ENCODE data around the gene FKBP5.
"Not testable (repeated sequence)": the region's sequence is repeated elsewhere in the genome, so short reads cannot be mapped to it uniquely, and the experiment has no call there.

The FKBP5 gene

DNA sequence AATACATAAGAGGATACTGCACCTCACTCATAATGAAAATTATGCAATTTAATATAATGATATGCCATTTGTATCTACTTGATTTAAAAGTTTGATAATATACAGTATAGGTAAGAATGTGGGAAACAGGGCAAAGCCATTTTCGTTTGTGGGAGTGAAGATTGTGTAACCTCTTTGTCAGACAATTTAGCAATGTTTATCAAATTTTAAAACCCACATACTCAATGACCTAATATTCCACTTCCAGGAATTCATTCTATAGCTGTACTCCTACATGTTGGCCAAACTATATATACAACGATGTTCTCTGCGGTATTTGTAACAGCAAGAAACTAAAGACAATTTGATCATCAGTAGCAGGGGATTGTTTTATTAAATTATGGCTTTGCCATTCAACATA, 17.8 kb upstream of the FKBP5 start:
- H3K4me3 ChIP-seq (ENCODE audit: low read depth, low read length), result no peak overlapping the region
- peak; percentile 53 for DNase-seq (ENCODE audit: low read depth)
- TF ChIP-seq, protein P1, sequence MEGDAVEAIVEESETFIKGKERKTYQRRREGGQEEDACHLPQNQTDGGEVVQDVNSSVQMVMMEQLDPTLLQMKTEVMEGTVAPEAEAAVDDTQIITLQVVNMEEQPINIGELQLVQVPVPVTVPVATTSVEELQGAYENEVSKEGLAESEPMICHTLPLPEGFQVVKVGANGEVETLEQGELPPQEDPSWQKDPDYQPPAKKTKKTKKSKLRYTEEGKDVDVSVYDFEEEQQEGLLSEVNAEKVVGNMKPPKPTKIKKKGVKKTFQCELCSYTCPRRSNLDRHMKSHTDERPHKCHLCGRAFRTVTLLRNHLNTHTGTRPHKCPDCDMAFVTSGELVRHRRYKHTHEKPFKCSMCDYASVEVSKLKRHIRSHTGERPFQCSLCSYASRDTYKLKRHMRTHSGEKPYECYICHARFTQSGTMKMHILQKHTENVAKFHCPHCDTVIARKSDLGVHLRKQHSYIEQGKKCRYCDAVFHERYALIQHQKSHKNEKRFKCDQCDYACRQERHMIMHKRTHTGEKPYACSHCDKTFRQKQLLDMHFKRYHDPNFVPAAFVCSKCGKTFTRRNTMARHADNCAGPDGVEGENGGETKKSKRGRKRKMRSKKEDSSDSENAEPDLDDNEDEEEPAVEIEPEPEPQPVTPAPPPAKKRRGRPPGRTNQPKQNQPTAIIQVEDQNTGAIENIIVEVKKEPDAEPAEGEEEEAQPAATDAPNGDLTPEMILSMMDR (conservative IDR thresholded peaks at IDR 0.05; ENCODE audit: low read depth, low read length), result no peak

DNA sequence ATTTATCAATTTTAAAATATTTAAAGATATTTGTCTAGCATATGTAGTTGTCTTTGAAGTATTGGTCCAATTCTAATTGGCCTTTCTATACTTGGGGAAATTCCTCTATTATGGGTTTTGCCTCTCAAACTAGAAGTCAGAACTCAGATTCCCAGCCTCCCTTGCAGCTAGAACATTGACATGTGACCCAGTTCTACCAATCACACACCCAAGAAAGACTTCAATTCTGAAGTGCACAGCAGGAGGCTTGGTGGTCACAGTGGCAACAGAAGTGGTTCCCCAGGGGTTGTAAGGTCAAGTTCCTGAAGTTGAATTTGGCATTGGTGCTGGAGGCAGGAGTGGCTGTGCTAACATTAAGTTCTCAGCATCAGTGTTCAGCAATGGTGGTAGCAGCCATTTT, 14.8 kb upstream of the FKBP5 start:
- H3K4me3 ChIP-seq (ENCODE audit: low read depth, low read length), result no peak overlapping the region
- DNase-seq (ENCODE audit: low read depth), result no peak
- TF ChIP-seq, protein P1 (conservative IDR thresholded peaks at IDR 0.05; ENCODE audit: low read depth, low read length), result no peak

DNA sequence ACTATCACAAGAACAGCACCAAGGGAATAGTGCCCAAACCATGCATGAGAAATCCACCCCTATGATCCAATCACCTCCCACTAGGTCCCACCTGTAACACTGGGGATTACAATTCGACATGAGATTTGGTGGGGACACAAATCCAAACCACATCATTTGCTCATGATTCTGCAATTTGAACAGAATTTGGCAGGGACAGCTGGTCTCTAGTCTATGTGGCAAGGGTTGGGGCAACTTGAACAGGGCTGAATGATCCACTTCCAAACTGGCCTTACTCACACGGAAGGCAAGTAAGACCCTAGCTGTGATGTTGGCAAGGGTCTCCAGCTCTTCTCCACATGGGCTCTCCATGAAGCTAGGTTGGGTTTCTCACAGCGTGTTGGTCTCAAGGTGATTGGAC, 10.1 kb upstream of the FKBP5 start:
- no peak overlapping the region for H3K4me3 ChIP-seq (ENCODE audit: low read depth, low read length)
- TF ChIP-seq, protein P1 (conservative IDR thresholded peaks at IDR 0.05; ENCODE audit: low read depth, low read length), result no peak
- DNase-seq (ENCODE audit: low read depth), result no peak

DNA sequence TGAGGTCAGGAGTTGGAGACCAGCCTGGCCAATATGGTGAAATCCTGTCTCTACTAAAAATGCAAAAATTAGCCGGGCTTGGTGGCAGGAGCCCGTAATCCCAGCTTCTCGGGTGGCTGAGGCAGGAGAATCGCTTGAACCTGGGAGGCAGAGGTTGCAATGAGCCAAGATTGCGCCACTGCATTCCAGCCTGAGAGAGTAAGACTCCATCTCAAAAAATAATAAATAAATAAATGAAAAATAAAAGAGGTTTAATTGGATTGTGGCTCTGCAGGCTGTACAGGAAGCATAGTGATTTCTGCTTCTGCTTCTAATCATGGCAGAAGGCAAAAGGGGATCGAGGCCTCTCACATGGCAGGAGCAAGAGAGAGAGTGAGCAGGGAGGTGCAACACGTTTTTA, 9.7 kb upstream of the FKBP5 start:
- not testable (repeated sequence) for DNase-seq (ENCODE audit: low read depth); H3K4me3 ChIP-seq (ENCODE audit: low read depth, low read length)

DNA sequence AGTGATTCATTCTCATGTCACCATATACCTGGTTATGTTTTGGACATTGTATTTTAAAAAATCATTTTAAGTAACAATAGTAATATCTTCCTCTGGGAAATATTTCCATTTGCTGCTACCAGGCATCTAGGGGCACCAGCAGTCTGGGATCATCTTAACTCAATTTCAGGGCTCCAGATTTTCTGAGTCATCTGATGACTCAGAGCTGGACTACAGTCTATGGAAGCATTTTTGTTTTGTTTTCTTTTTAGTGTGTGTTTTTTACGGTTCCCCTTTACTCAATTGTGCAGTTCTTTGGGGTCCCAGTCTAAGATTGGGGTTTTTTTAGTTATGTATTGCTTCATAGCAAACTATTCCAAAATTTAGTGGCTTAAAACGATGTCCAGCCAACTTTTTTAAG, 5.7 kb upstream of the FKBP5 start:
- no peak overlapping the region for H3K4me3 ChIP-seq (ENCODE audit: low read depth, low read length)
- TF ChIP-seq, protein P1 (conservative IDR thresholded peaks at IDR 0.05; ENCODE audit: low read depth, low read length), result no peak
- peak; percentile 61 for DNase-seq (ENCODE audit: low read depth)

DNA sequence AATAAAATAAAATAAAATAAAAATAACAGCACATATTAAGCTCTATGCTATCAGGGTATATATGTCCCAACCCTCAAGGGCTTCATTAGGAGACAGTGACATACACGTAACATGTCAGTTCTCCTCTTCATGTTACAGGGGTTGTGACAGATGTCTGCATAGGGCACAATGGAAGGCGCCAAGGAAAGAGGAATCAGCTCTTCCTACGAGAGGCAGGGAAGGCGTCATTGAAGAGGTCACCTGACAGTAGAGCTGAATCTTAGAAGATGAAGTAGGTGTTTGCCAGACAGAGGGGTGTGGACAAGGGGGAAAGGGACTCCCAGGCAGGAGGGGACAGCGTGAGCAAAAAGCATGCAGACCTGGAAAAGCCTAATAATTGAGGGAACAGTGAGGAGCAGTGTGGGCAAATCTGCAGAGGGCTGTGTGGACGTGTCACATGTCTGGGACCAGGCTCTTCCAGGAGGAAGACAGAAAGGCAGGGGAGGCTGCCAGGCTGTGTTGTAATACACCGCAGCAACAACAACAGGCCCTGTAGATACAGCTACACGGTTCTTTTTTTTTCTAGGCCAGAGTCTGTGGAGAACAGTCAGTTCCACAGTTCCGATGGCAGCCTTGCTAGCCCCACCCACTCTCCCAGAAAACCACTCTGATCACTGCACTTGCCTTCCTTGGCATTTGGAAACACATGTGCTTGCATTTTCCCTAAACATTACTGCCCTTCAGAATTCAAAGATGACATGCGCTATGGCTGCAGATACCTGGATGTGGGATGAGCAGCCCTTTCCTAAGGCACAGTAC, 2.5 kb upstream of the FKBP5 start:
- DNase-seq (ENCODE audit: low read depth), result peak; percentile 91
- no peak overlapping the region for H3K4me3 ChIP-seq (ENCODE audit: low read depth, low read length)
- TF ChIP-seq, protein P1 (conservative IDR thresholded peaks at IDR 0.05; ENCODE audit: low read depth, low read length), result no peak

DNA sequence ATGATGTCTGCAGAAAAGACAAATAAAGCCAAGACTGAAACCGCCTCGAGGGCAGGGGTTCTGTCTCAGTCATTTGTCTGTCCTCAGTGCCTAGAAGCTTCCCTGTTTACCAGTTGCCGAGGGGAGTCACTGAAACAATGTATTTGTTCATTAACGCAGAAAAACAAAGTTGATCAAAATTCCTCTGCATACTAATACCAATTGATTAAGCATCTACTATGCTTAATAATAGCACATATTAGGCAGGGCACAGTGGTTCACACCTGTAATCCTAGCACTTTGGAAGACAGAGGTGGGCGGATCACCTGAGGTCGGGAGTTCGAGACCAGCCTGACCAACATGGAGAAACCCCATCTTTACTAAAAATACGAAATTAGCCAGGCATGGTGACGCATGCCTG, 1.8 kb upstream of the FKBP5 start:
- H3K4me3 ChIP-seq (ENCODE audit: low read depth, low read length), result no peak overlapping the region
- TF ChIP-seq, protein P1 (conservative IDR thresholded peaks at IDR 0.05; ENCODE audit: low read depth, low read length), result no peak
- no peak for DNase-seq (ENCODE audit: low read depth)

DNA sequence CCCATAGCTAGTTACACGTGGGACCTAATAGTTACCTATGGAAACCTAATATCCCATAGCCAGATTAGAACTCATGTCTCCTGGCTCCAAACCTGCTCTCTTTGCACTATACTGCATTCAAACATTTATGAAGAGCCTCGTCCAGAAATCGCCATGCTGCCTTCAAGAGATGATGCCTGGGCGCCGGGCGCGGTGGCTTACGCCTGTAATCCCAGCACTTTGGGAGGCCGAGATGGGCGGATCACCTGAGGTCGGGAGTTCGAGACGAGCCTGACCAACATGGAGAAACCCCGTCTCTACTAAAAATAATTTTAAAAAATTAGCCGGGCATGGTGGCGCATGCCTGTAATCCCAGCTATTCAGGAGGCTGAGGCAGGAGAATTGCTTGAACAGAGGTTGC, 1.3 kb upstream of the FKBP5 start:
- DNase-seq (ENCODE audit: low read depth), result not testable (repeated sequence)

More for the DNA sequence above, 1.3 kb upstream of the FKBP5 start:
- H3K4me3 ChIP-seq (ENCODE audit: low read depth, low read length), result not testable (repeated sequence)
